Calu3 (cell line): ENCODE data around the gene ZNF622. TPM values are rescaled to one million over a fixed set of nuclear protein-coding genes. Genes with fewer than 3 reads are reported as not detected.

Experiments used
- BruUV-seq: library from RNA; stranded (reverse); fragments of 400-500 nt; replicated peaks from 2 replicates; lab custom pipeline; 2021; lab: Mats Ljungman, UMichigan
- CTCF ChIA-PET: fragments of 300-600 bp; sonication (Branson Sonifier 250); formaldehyde crosslinking; loops from one replicate; lab custom pipeline; 2022; ENCODE audit warnings: antibody characterized with exemption; lab: Charles Lee
- DNase-seq: peaks from one replicate; pipeline ENCODE4 v3.0.0; 2022
- H3K27ac Mint-ChIP-seq: one replicate; pipeline ENCODE4 v1.8.0; 2022; ENCODE audit warnings: mixed read lengths; ENCODE audit not compliant: unreplicated experiment
- H3K27me3 Mint-ChIP-seq: one replicate; pipeline ENCODE4 v1.8.0; 2022; ENCODE audit warnings: mixed read lengths; ENCODE audit not compliant: unreplicated experiment
- H3K36me3 Mint-ChIP-seq: one replicate; pipeline ENCODE4 v1.8.0; 2022; ENCODE audit warnings: mild to moderate bottlenecking, moderate library complexity, mixed read lengths; ENCODE audit not compliant: insufficient read depth, unreplicated experiment
- H3K4me1 Mint-ChIP-seq: one replicate; pipeline ENCODE4 v1.8.0; 2022; ENCODE audit warnings: mild to moderate bottlenecking, low read depth, mixed read lengths; ENCODE audit not compliant: unreplicated experiment
- H3K4me3 Mint-ChIP-seq: one replicate; pipeline ENCODE4 v1.8.0; 2022; ENCODE audit warnings: mild to moderate bottlenecking, low read depth, moderate library complexity, mixed read lengths; ENCODE audit not compliant: unreplicated experiment
- H3K9me3 Mint-ChIP-seq: one replicate; pipeline ENCODE4 v1.8.0; 2022; ENCODE audit warnings: low read depth, mixed read lengths; ENCODE audit not compliant: unreplicated experiment
- CTCF ChIP-seq: fragments of 200-600 bp; IDR thresholded peaks from one replicate; pipeline ENCODE4 v1.8.0; 2022; ENCODE audit warnings: antibody characterized with exemption; ENCODE audit not compliant: unreplicated experiment
- intact Hi-C: fragments of 100-400 bp; cut with micrococcal nuclease; formaldehyde crosslinking; loops from one replicate; pipeline ENCODE4 v1.10.0; 2022; ENCODE audit not compliant: unreplicated experiment
- total RNA-seq: library from RNA; stranded (reverse); gene quantifications from 2 replicates; pipeline ENCODE4 v1.2.3, GENCODE V29; 2022

Gene ZNF622
- total RNA-seq, 1 experiment from 2014 or later, result 28.6 TPM

- DNase-seq, result no peak
- H3K36me3 Mint-ChIP-seq, result peaks cover 55% of the 10 kb centered on the region
- BruUV-seq, result no TSS peak
- H3K4me1 Mint-ChIP-seq, result peaks cover 27% of the 10 kb centered on the region
- H3K27me3 Mint-ChIP-seq, result no peaks in the 10 kb centered on the region
- H3K9me3 Mint-ChIP-seq, result no peaks in the 10 kb centered on the region
- H3K4me3 Mint-ChIP-seq, result no peak overlapping the region
- no peak for TF ChIP-seq CTCF
- CTCF ChIA-PET, result interaction anchor here (0.6 kb wide), 1 partner anchor 241 kb away, joined by 3 read pairs; no protein-coding TSS in a partner anchor
- intact Hi-C loops, result no loop called here
- H3K27ac Mint-ChIP-seq, result no peak overlapping the region
Measured at GRCh38 chr5:16461782-16462181, 3.8 kb downstream of the ZNF622 start.

- Mint-ChIP-seq H3K4me1 (peaks cover 33% of the 10 kb centered on the region), H3K27me3 (no peaks in the 10 kb centered on the region), H3K27ac (no peak overlapping the region), H3K4me3 (no peak overlapping the region), H3K36me3 (peaks cover 55% of the 10 kb centered on the region), H3K9me3 (no peaks in the 10 kb centered on the region)
- no TSS peak for BruUV-seq
- no peak for TF ChIP-seq CTCF
- intact Hi-C loops, result no loop called here
- no peak for DNase-seq
- CTCF ChIA-PET, result no interaction called here
Measured at GRCh38 chr5:16461026-16461425, 4.6 kb downstream of the ZNF622 start.

- Mint-ChIP-seq H3K4me1 (peaks cover 37% of the 10 kb centered on the region), H3K27ac (no peak overlapping the region), H3K36me3 (peaks cover 44% of the 10 kb centered on the region), H3K4me3 (no peak overlapping the region), H3K27me3 (no peaks in the 10 kb centered on the region), H3K9me3 (no peaks in the 10 kb centered on the region)
- CTCF ChIA-PET, result no interaction called here
- intact Hi-C loops, result no loop called here
- TF ChIP-seq CTCF, result no peak
- no TSS peak for BruUV-seq
- DNase-seq, result no peak
Measured at GRCh38 chr5:16459451-16459850, 6.1 kb downstream of the ZNF622 start.

GRCh38 chr5:16457853-16458252 is 7.7 kb downstream of the ZNF622 start:
- no peaks in the 10 kb centered on the region for H3K9me3 Mint-ChIP-seq
- H3K36me3 Mint-ChIP-seq, result peaks cover 34% of the 10 kb centered on the region
- no peak for DNase-seq
- H3K27me3 Mint-ChIP-seq, result no peaks in the 10 kb centered on the region
- intact Hi-C loops, result no loop called here
- peaks cover 28% of the 10 kb centered on the region for H3K4me1 Mint-ChIP-seq
- no TSS peak for BruUV-seq
- H3K27ac Mint-ChIP-seq, result no peak overlapping the region
- CTCF ChIA-PET, result interaction anchor here (1.0 to 1.6 kb wide), 2 partner anchors 34 to 297 kb away, joined by 4 to 5 read pairs; no protein-coding TSS in a partner anchor
- TF ChIP-seq CTCF, result no peak
- H3K4me3 Mint-ChIP-seq, result no peak overlapping the region
